T-helper 1 cell treated with Interleukin-12 subunit alpha and Interleukin-12 subunit beta and Interleukin-4 antibody, amounts not matched to agents 30 ng/mL and 1 ng/mL, for 36 hours (primary cell): ENCODE results near the gene MITF. TPM values are rescaled to one million over a fixed set of nuclear protein-coding genes. Genes with fewer than 3 reads are reported as not detected.
"Not testable (repeated sequence)": the region's sequence is repeated elsewhere in the genome, so short reads cannot be mapped to it uniquely, and the experiment has no call there.

Experiments
- intact Hi-C: fragments of 100-400 bp; cut with micrococcal nuclease; formaldehyde crosslinking; loops from one replicate; pipeline ENCODE4 v1.15.1; 2024
- total RNA-seq: library from RNA; stranded (reverse); gene quantifications from 2 replicates; pipeline ENCODE4 v1.2.3, GENCODE V29; 2022

MITF gene
- total RNA-seq, 1 donor from 2014 or later: not detected

DNA sequence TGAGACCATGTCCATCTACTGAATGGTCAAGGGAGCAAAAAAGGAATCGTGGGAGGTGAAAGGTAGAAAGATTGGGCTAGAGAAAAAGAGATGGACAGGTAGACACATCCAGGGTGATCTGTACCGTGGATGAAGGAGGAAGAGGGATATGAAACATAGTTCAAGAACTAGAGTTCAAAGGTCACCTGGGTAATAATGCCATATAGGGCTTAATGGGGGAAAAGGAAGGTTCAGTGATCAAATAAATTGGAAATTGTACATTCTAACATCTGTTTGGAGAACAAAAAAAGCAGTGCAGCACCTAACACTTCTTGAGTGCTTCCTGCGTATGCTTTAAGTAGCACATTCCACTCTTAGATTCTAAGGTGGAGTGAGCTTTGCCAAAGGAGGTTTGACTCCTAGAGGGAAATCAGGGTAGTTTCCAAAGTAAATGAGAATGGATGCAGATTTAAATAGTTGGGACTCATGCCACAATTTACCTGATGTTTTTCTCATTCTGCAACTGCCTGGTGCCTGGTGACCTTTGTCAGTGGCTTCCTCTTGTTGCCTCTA is 46.6 kb downstream of the MITF start:
- intact Hi-C loops: no loop called here

DNA sequence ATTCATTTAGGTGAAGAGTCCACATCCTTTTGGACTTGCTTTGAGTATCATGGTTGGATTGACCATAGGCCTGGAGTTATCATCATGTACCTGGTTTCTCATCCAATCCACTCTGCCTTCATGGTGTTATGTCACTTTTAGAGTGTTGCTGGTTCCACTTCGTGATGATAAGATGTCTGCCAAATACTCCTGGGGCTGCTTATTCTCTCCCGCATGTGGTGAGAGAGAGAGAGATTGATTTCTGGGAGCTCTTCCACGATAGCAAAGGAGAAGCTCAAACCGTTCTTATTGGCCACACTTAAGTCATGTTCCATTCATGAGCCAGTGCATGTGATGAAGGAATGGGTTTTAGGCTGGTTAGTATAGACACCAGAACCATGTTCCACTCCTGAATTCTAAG is 47.6 kb downstream of the MITF start:
- intact Hi-C loops: no loop called here

DNA sequence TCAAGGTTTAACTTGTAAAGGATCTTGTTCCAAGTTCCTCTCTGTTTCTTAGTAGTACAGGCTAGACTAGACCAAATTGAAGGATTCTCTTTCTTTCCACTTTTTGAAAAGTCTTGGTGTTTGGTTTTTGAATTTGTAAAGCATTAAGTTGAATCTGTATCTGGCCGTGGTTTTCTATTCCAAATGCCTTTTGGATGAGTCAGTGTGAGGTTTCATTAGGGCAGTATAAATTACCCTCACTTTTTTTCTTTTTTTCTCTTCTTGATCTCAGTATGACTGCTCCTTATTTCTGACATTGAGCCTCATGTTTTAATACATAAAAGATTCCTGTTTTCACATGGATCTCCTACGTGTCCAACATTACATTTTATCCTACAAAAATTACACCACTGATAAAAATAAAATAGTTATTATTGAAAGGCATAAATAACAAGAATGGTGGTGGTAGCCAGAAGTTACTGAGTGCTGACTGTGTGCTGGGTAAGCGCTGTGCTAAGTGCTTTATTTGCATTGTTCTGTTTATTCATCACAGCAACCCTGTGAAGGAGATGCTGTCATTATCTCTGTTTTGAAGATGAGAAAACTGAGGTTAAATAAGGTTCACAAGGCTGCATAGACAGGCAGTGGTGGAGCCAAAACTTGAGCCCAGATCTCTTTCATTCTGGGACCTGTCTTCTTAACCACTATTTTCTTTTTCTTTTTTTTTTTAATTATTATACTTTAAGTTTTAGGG is 48.3 kb downstream of the MITF start:
- intact Hi-C loops: no loop called here

DNA sequence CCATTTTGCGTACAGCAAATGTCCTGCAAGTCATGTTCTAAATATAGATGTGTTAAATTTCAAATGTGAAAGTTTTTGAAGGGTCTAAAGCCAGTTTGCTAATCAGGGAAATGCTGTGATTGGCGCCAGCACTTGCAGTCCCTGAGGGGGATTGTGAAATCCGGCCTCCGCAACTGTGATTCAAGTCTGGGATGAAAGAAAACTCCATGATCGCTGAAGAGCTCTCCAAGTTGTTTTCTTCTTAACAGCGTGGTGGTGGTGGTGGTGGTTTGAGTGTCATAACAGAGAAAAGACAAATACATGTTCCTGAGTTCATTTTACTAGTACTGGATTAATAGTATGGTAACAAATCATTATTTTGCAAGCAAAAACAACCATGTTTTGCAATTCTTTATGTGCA is 51.8 kb downstream of the MITF start:
- intact Hi-C loops: no loop called here

DNA sequence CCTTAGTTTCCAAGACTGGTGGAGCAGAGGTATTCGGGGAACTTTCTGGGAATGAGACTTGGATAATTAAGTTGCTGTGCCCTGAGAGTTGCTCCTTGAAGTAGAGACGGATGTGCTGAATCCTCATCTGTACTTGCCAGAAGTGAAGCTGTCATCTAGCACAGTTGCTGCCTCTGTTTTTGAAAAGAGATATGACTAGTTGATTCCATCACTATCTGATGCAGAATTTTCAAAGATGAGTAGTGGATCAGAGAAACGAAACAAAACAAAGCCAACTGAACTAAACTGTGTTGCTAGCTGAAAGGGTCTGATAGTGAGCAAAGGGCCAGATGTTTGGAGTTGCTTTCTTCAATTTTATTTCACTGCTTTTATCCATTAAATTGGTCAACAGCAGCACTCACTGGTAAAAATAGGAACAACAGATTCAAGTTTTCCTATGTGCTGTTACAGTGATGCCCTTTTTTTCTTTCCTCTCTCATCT is 52.7 kb downstream of the MITF start:
- intact Hi-C loops: no loop called here

DNA sequence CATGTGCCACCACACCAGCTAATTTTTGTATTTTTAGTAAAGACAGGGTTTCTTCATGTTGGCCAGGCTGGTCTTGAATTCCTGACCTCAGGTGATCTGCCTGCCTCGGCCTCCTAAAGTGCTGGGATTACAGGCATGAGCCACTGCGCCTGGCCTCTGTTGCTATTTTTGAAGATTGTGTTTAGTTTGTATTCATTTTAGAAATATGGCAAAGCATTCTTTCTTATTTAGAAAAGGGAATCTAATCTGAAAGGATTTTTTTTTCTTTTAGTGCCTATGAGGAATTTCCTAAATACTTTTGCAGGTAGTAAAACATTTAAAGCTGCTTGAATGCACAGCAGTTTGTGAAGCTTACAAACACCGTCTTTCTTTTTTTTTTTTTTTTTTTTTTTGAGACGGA is 56.9 kb downstream of the MITF start:
- intact Hi-C loops: not testable (repeated sequence)

DNA sequence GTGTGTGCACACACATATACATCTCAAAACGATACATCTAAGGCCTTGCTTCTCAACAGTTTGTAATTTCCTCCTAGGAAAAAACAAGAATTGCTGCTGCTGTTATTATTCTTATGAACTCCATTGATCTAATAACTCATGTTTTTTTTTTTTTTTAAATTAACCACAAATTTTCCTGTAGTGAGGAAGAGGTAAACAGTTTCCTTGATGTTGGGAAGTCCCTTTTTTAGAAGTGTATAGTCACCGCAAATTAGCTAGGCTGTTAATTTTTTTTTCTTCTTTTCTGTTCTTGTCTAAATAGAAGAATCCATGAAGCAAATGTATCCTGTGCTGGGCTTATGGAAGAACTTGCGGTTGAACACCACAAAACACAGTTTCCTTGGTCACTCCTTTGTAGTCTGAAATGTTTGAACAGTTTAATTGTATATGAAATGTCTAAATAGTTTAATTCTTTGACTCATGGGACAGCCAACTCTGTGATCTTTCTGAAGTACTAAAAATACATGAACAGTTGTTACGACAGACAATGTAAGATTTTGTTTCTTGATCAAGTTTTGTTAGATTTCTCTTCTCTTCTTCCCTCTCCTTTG is 64.5 kb downstream of the MITF start:
- intact Hi-C loops: no loop called here

DNA sequence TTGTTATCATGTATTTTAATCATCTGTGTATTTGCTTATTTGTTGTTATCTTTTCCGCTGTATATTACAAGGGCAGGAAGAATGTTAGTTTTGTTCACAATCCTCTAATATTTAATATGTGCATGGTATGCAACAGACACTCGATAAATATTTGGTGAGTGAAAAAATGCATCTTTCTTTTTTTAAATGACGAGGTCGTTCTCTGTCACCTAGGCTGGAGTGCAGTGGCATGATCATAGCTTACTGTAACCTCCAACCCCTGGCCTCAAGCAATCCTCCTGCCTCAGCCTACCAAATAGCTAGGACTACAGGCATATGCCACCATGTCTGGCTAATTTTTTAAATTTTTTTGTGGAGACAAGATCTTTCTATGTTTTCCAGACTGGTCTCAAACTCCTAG is 66.2 kb downstream of the MITF start:
- intact Hi-C loops: no loop called here

DNA sequence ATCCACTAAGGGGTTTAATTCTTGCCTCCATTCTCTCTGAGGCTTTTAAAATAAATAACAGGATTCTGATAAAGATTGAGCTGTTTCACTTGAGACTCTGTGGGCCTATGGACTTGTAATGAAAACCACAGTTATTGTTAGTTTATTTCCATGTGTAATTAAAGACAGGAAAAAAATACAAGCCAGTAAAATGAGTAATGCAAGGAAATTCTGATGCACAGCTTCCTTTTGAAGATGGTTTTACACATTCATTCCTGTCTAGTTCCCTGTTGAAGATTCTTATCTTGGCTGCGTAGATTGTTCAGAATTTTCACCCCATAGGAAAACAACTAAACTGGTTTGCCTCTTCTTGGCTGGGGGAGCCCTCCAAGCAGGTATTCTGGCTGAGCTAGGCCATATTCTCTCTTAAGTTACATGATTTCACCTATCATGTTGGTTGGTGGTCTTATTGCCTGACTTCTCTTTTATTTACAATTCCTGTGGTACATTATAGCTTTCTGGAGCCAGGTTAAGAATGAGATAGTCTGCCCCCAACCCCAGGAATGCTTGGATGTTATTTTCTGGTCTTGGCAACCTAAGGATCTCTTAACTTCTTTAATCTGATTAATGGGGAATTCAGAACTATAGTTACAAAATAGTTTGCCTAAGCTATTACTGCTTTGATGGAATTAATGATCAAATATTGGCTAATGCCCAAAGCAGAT is 67.6 kb downstream of the MITF start:
- intact Hi-C loops: no loop called here

DNA sequence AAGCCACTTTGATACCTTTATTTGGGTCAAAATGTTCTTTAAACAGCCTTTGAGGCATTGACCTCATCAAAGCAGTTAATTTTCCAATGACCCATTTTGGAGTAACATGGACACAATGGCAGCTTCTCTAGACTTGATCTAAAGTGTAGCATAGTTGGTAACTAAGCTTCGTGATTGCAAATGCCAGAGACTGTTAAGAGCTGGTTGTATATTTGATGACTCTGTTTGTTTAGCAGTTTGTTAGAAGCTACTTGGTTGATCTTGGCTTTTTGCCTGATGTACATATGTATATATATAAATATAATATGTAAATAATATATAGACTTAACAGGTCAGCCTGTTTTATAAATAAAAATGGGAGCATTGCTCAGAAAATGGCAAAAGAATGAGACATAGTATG is 68.4 kb downstream of the MITF start:
- intact Hi-C loops: no loop called here

DNA sequence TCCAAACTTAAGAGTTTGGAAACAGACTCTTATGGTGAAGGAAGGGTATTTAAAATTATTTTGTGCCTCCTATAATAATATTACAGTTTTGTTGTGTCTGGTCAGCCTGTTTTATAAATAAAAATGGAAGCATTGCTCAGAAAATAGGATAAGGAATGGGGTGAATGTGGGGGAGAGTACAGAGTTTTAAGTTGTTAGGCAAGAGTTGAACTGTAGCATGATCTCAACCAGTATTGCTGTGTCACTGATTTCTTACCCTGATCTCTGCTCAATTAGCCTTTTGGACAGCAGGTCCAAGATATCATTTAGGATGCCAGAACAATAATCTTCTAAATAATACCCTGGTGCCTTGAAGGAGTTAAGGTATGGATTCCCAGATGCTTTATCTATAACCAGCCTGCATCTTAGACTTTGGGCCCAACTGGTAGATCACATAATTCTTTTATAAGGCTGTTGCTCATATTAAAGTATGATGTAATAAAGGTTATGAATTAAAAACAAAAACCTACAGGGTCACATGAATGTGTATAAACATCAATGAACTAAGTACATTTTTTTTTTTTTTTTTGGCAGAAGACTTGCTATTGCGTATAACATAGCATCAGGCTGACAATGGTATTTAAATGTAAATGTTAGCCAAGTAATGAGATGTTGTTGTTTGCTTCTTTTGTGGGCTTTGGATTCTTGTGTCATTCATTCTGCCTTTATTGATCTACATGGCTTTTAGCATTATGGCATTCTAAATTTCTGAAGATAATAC is 70.0 kb downstream of the MITF start:
- intact Hi-C loops: no loop called here

DNA sequence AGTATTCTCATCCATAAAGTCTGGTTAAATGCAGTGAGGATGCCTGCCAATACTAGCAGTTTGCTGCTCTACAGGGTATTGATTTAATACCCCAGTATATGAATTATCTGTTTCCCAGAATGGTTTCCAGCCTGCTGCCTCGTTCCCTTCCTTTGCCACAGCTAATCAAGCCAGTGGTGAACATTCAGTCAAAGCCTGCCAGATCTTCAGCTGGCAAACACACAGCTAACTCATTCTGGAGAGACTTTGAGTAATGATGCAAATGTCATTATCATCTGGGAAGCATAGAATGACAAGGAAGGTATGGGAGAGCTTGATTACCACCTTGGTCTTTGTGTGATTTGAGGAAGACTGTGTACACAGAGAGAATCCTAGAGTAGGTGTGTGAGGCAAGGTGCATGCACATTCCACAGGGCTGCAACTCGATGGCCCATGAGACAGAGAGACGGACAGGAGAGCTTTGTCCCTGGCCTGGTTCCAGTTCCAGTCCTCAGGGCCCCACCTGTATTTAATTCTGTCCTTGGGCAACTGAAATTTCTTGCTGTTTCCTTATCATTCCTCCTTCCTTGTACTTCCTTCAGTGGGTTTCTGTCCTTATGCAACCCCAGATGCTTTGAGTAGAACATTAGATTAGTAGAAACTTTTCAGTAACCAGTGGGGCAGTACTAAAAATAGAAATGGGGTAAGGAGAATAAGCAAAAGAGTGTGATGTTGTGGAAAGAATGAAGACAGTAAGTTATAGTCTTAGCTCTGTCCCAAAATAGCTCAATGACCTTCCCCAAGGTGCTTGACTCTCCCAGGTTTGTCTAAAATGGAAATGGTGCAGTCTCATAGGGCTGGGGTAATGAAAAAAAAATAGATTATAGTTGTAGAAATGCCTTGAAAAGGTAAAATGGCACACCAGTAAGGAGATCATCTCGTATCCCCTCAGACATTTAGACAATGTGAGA is 72.5 kb downstream of the MITF start:
- intact Hi-C loops: no loop called here

DNA sequence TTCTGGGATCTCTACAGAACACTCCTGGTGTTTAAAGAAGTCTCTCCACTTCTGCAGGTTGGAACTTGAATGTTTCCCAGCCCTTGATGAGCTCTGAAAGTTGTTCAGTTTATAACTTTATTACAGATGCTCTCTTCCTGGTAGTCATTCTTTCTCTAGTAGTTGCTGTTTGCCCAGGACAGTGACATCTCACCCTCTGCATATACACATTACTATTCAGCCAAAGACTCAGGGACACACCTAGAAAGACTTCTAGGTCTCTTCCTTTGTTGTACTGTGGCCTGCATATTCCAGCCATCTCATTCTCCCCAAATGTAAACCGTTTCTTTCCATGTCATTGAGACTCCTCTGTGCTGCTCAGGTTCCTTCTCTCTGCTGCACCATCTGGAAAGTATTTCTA is 76.7 kb downstream of the MITF start:
- intact Hi-C loops: no loop called here

DNA sequence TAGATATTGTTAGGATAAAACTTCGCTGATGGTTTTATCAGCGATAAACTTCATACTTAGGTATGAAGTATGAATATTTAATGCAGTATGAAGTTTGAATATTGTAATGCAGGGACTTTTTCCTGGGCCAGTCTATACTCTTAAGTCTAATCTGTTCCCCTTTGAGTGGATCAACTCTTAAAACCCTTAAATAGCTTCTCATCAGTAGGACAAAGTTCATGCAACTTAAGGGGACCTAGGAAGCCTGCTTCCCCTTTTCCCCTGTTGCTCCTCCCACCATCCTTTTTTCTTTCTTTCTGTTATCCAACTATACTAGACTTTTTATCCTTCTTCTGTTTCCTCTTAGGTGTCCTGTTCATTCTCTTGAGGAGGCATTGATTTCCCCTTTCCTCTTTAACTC is 78.7 kb downstream of the MITF start:
- intact Hi-C loops: no loop called here

DNA sequence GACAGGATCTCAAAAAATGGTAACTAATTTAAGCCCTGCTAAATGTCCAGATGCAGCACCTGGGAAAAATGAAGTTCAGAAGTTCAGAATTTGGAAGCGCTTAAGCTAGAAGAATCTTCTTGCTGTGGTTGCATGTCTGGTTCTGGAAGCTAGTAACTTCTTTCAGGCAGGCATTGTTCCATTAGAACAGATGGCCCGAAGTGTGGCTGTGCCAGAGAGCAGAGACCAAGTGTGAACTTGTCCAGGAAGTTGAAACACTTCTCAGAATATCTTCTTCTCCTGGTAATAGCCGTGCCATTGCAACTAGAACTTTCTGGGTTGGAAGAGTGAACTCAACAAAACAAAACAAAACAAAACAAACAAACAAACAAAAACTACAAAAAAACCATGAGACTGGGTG is 80.0 kb downstream of the MITF start:
- intact Hi-C loops: no loop called here

DNA sequence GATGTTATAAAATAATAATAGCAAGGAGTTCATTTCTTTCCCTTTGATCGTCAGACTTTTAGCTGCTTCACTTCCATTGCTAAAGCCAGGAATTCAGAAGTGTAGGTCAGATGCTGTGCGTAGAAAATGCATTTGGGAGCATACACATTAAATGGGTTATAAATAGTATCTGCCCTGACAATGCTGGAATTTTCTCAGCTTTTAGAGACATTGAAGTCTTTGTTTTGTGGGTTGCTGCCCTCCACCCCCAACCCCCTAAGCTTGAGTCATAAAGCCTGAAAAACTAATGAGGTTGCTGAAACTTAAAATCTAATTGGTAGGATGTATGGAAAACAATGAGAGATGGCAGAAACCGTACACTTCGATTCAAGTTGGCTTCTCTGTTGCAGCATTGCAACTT is 81.9 kb downstream of the MITF start:
- intact Hi-C loops: no loop called here

DNA sequence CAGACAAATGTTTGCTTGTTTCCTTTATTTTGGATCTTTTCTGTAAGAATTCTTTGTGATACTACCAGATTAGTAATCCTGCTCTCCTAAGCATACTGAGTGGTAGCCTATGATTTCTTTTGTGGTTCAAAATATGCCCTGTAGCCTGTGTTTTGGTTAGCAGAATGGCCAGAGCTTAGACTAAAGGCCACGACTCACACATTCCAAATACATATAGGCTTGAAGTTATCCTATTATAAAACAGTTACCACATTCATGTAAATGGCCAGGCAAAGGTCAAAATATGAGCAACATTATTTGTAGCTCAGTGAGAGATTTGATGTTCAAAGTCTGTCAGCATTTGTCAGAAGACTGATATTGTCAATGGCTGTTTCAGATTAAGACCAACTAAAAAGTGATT is 84.5 kb downstream of the MITF start:
- intact Hi-C loops: no loop called here

DNA sequence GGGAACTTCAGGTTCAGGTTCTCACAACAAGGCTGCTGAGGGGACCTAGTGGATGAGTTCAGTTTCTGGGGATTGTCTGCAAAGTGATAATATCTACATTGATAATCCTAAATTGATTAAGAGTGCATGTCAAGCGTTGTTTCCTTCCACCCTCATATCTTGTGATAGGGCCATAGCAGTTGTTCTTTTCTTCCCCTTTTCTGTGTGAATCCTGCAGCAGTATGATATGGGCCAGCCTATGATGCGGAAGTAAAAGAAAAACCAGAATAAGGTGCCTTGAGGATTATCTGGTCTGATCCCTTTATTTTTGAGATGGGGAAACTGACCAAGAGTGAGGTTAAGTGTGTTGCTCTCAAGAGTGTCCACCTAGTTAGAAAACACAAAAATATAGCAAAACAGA is 86.2 kb downstream of the MITF start:
- intact Hi-C loops: no loop called here

DNA sequence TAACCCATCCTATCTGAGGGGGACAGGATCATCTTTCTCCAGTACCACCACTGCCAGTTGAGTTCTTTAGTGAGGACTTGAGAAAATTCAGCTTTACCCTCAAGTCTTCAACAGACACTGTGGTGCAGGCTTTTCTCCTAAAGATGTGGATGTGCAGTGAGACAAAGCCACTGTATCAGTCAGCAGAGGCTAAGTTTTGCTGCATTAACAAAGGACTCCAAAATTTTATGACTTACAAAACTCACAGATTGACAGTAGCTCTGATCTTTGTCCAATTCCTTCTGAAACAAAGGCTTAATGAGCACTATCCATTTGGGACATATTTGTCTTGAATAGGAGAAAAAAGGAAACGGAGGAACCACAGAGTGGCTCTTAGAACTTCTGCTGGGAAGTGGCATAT is 87.9 kb downstream of the MITF start:
- intact Hi-C loops: no loop called here

DNA sequence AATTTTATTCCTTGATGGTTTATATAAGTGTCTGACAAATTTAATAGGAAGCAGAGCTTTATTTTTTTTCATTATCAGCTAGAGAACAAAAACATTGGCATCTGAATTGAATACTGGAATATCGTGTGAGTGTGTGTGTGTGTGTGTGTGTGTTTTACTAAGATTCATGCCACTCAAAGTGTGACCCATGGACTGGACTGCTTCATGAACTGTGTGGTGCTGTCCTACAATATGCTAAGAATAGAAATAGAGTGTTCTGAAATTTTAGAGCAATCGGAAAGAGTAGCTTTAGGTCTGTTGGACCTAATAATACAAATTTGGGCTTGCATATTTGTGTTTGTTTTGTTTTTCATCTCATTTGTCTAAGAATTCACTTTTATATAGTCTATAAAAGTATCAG is 89.6 kb downstream of the MITF start:
- intact Hi-C loops: no loop called here

DNA sequence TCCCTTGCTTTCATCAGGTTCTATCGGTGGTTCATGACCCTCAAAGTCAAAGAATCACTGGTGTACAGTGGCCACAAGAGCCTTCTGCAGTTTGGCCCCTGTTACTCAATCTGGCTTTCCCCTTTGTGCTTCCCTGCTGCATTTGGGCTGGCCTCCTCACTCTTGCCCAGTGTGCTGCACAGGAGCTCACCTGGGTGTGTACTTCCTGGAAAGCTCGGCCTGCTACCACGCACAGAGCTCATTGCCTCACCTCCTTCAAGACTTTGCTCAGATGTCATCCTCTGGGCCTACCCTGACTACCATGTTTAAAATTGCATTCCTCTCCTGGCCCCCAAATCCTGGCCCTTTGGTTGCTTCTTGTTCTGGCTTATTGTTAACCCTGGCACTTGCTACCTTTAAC is 90.9 kb downstream of the MITF start:
- intact Hi-C loops: no loop called here
